NCI-H510A treated with DMSO at 0.1 percent for 48 hours (cell line): Measurements from ENCODE around the gene F9.

Experiments
- DNase-seq: peaks from one replicate; lab custom pipeline; 2025; lab: John Stamatoyannopoulos, UW

The F9 gene

DNA sequence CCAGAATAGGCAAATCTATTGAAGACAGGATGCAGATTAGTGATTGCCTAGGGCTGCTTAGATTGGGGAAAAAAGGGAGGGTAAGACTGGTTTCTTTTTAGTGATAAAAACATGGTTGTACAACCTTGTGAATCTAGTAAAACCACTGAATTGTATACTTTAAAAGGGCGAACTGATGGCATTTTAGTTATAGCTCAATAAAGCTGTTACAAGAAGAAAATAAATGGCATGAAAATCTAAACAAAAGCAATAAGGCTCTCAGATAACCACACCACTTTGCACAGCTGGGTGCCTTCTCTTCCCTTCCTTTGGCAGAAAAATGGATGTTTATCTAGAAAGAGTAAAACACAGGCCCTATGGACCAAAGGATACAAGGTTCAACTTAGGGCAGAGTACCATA is 69.6 kb downstream of the F9 start:
- no peak for DNase-seq
